Stimulated activated CD4-positive, alpha-beta T cell treated with anti-CD3 and anti-CD28 coated beads, Interleukin-12 subunit alpha, Interleukin-12 subunit beta, amount 100 ng/mL, for 4 hours (primary cell): ENCODE results near the gene TMEM248.
"Not testable (repeated sequence)": the region's sequence is repeated elsewhere in the genome, so short reads cannot be mapped to it uniquely, and the experiment has no call there.

Experiments
- DNase-seq: peaks from one replicate; pipeline ENCODE4 v3.0.0-alpha.2; 2020

Gene TMEM248, protein sequence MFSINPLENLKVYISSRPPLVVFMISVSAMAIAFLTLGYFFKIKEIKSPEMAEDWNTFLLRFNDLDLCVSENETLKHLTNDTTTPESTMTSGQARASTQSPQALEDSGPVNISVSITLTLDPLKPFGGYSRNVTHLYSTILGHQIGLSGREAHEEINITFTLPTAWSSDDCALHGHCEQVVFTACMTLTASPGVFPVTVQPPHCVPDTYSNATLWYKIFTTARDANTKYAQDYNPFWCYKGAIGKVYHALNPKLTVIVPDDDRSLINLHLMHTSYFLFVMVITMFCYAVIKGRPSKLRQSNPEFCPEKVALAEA

DNA sequence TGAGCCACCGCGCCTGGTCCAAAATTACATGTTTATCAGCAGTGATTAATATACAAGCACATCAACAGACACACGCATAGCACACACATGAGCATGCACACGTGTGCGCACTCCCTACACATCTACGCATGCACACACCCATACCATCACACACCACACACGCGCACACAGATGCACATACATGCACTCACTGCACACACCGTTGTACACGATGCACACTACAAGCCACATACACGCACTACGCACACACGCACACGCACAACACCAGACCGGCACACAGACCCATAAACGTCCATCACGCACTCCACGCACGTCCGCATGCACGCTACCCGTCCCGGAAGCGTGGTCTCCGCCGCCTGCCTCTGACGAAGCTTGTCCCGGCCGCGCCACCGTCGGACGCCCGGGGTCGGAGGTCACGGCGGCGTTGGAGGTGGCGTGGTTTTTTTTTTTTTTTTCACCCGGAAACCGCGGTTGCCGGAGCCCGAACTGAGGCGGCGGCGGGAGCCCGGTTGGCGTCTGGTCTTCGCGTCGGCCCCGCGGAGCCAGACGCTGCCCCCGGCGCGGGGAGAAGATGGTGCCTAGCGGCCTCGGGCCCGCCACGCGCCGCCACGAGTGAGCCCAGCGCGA lies at the start of gene TMEM248:
TMEM248 (plus strand) TSS at position 457 of the 627 bp plus-strand sequence. CDS start 20,641 bp downstream, outside the sequence.
- peak; percentile 91 for DNase-seq

DNA sequence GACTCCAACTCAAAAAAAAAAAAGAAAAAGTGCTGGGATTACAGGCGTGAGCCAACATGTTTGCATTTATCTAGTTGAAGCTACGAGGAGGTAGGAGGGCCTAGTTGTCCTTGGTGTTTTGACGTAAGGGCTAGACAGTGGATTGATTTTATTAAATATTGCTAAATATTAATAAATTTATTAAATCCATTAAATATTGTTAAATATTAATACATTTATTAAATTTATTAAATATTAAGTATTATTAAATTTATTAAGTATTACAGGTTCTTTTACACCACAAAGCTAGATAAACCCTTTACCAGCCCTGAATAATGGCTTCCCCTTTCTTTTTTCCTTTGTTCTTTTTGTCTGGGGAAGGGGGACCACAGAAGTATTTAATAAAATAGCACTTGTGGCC lies 47.5 kb upstream of the TMEM248 start:
- DNase-seq: no peak

DNA sequence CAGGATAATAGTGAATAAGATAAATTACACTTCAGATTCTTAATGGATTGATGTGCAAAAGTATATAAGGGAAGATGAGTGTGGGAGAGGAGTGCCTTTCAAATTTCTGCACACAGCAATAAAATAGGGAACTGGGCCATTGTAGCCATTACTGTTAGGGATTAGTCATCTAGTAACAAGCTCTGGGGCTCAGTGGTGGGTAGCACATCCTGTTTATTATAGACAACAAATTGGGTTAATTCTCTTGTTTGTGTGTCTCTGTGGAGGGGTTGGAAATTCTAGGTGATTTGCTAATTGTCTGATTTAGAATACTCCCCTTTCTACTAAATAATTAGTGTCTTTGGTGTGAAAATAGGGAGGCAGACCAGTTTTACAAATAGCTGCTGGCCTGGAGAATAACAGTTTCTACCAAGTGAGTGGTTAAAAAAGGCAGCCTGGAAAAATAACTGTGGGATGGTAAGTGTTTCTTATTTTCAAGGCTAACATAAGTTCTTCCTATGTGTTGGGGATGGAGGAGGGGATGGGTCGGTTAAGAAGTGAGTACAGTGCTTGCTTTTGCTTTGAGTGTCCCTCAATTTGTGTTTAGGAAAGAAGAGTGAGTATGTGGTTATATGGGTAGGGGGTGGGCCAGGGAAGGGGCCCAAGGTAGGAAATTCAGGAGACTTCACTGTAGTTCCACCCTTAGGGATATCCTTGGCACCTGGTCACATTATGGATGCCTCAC lies 43.3 kb upstream of the TMEM248 start:
- DNase-seq: no peak

DNA sequence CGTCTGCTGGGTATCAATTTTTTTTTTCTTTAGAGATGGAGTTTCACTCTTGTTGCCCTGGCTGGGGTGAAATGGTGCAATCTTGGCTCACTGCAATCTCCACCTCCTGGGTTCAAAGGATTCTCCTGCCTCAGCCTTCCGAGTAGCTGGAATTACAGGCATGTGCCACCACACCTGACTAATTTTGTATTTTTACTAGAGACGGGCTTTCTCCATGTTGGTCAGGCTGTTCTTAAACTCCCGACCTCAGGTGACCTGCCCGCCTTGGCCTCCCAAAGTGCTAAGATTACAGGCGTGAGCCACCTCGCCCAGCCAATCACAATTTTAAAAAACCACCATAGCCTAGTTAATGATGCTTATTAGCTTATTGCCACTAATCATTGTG lies 42.7 kb upstream of the TMEM248 start:
- DNase-seq: not testable (repeated sequence)

DNA sequence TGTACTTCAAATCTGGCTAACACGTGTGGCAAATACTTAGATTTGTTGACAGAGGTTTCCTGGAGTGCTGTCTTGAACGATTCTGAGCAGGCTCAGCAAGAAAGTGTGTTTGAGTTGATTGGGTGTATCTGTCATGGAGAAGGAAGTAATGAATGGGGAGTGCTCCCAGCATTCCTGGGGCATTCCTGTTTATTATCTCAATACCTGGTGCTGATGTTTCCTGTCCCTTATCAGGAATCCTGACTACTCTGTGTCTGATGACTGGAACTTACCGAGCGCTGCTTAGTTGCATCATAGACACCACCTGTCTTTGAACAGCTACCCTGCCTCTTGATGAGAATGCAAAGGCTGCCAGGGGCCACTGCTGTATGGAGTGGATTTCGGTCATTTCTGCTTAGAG lies 41.0 kb upstream of the TMEM248 start:
- no peak for DNase-seq

DNA sequence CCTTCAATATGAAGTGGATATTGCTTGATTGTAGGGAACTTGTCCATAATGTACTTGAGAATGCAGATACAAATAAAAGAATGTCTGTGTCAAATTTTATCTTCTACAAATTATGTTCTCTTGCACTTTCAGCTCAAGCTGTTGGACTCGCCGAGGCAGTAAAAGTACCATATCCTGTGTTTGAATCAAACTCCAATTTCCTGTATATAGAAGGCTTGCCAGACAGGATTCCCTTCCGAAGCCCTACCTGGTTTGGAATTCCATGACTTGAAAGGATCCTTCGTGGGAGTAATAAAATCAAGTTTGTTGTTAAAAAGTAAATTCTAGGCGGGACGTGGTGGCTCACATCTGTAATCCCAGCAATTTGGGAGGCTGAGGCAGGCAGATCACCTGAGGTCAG lies 40.4 kb upstream of the TMEM248 start:
- not testable (repeated sequence) for DNase-seq

DNA sequence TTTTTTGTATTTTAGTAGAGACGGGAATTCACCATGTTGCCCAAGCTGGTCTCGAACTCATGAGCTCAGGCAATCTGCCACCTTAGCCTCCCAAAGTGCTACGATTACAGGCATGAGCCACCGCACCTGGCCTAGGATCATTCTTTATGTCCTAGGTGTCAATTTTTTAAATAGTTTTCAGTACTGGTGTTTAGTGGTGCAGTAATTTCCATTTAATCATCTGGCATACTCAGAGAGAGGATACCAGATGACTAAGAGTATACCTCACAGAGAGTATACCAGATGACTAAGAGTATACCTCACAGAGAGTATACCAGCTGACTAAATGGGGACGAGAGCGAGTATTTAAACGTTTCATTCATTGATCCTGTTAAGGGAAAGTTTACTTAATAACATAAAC lies 37.3 kb upstream of the TMEM248 start:
- DNase-seq: no peak

DNA sequence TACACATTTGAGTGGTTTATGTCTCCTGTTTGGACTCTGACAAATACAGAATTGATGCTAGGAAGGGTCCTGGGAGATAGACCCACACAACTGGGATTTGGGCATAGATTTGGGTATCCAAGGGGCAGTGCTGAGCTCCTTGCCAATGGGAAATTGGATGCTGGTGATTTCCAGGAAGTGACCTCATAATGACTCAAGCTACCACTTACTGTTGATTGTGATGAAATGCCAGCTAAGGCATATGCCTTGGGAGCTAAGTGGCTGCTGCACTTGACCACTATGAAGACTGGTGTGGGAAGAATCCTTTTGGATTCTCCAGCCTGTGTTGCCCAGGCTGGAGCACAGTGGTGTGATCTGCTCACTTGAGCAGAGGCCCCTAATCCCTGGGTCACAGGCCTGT lies 36.5 kb upstream of the TMEM248 start:
- DNase-seq: not testable (repeated sequence)

DNA sequence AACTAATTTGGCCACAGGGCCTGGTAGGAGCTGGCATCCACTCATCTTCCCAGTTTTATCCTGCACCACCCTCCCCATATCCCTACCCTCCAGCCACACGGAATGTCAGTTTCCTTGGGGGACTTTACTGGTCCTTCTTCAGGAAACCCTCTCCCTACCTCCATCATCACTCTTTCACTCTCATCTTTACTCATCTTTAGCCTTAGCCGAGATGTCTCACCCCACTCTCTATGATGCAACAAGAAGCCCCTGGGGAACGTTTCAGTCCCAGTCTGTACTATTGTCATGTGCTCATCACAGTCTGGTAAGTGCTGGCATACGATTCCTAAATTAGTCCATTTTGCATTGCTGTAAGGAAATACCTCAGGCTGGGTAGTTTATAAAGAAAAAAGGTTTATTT lies 34.9 kb upstream of the TMEM248 start:
- DNase-seq: no peak

DNA sequence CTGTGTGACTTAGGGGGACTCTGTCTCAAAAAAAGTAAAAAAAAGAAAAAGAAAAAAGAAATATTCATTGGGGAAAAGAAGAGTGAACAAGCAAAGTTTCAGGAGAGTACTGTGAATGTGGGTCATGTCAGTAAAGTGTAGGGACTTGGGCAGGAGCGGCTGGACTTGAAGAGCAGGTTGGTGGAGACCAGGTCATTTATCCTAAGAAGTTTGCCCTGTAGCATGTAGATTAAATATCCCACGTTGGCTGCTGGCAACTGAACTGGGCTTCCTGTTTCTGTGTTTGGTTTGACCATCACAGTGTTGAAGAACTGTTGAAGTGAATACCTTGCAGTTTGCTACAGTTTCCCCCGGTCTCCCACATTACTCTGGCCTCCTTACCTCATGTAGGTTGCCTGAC lies 32.8 kb upstream of the TMEM248 start:
- not testable (repeated sequence) for DNase-seq

DNA sequence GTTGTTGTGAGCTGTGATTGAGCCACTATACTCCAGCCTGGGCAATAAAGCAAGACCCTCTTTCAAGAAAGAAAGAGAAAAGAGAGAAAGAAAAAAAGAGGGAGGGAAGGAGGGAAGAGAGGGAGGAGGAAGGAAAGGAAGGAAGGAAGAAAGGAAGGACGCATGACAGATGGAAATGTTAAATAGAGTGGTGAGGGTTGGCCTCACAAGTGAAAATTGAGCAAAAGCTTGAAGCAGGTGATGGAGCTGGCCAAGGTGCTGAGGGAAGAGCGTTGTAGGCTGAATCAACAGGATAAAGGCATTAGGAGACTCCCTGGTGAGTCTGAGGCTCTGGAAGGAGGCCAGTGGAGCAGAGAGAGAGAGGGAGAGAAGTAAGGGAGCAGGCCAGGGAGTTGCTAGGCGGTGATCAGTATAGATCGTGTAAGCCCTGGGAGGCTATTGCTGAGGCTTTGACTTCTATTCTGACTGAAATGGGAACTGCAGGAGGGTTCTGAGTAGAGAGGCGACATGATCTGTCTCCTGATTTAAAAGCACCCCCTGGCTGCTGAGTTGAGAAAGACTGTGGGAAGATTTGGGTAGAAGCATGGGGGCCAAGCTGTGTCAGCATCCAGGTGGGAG lies 26.5 kb upstream of the TMEM248 start:
- DNase-seq: no peak

DNA sequence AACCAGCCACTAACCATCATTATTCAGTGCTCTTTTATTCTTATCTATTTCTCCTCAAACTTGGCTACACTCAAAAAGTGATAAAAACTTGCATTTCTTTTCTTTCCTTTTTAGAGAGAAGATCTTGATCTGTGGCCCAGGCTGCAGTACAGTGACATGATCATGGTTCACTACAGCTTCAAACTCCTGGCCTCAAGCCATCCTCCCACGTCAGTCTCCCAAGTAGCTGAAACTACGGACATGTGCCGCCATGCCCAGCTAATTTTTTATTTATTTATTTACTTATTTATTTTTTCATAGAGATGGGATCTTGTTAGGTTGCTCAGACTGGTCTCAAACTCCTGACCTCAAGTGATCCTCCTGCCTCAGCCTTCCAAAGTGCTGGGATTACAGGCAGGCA lies 24.6 kb upstream of the TMEM248 start:
- DNase-seq: no peak

DNA sequence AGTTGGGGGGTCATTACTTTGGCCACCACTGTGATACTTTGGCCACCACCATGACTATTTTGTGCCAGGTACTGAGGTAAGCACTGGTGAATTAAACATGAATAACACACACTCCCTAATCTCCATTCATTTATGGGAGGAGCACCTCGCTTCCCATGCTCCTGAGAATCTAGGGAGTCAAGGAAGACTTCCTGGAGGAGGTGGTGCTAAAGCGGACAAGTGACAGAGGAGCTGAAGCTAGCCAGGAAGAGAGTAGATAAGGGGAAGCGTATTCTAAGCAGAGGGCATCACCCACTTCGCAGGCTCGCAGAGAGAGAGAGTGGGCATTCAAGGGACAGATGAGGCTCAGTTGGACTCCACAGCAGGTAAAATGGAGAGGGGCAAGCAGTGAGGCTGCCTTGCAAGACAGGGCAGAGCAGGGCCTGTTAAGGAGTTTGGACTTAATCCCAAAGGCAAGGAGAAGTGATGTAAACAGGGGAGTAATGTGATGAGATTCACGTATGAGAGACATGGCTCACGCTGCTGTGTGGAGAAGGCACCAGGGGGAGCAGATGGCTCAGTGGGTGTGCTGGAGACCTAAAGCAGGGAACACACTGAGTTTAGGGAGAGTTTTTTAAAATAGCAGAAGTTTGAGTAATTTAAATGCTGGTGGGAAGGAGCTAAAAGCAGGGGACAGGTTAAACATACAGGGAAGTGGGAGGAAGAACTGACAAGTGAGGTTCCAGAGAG lies 21.3 kb upstream of the TMEM248 start:
- no peak for DNase-seq

DNA sequence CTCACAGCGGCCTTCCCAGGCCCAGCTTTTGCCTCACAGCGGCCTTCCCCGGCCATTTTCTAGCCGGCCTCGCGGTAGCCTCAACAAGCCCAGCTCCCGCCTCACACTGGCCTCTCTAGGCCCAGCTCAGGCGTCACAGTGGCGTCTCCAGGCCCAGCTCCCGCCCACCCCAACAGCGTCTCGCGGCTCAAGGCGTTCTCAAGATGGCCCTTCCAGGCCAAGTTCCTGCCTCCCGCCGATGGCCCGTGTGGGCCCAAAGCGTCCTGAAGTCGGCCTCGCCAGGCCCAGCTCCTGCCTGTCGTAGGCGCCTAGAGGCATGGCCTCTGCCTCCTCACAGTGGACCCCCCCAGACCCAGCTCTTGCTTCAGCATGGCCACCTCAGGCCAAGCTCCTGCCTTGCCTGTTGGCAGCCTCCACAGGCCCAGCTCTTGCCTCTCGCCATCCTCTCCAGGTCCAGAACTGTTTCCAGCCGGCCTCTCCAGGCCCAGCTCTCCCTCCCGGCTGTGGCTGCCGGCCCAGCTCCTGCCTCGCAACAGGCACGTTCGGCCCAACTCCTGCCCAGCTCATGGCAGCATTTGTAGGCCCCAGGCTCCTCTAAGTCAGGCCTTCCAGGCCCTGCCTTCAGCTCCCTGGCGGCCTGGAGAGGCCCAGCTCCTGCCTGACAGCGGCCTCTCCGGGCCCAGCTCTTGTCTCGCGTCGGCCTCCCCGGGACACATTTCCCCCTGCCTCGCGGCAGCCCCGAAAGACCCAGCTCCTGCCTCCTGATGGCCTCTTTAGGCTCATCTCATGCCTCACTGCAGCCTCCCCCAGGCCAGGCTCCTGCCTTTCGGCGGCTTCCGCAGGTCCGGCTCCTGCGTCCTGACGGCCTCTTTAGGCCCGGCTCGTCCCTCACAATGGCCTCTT lies 18.8 kb upstream of the TMEM248 start:
- DNase-seq: no peak

DNA sequence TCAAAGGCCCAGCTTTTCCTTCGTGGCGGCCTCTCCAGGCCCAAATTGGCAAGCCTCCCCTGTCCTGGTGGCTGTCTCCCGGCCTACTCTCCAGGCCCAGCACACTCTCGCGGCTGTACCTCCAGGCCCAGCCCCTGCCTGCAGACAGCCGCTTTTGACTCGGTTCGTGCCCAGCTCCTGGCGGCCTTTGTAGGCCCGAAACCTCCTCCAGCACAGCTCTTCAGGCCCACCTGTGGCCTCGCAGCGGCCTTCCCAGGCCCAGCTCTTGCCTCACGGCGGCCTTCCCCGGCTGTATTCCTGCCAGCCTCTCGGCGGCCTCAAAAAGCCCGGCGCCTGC lies 18.2 kb upstream of the TMEM248 start:
- DNase-seq: no peak

DNA sequence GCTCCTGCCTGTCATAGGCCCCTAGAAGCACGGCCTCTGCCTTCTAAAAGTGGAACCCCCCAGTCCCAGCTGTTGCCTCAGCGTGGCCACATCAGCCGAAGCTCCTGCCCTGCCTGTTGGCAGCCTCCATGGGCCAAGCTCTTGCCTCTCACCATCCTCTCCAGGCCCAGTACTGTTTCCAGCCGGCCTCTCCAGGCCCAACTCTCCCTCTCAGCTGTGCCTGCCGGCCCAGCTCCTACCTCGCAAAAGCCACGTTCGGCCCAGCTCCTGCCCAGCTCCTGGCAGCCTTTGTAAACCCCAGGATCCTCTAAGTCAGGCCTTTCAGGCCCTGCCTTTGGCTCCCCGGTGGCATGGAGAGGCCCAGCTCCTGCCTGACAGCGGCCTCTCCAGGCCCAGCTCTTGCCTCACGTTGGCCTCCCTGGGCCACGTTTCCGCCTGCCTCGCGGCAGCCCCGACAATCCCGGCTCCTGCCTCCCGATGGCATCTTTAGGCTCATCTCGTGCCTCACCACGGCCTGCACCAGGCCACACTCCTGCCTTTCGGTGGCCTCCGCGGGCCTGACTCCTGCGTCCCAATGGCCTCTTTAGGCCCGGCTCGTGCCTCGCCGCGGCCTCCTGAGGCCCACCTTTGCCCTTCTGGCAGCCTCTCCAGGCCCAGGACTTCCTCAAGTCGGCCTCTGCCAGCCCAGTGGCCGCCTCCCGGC lies 17.5 kb upstream of the TMEM248 start:
- no peak for DNase-seq

DNA sequence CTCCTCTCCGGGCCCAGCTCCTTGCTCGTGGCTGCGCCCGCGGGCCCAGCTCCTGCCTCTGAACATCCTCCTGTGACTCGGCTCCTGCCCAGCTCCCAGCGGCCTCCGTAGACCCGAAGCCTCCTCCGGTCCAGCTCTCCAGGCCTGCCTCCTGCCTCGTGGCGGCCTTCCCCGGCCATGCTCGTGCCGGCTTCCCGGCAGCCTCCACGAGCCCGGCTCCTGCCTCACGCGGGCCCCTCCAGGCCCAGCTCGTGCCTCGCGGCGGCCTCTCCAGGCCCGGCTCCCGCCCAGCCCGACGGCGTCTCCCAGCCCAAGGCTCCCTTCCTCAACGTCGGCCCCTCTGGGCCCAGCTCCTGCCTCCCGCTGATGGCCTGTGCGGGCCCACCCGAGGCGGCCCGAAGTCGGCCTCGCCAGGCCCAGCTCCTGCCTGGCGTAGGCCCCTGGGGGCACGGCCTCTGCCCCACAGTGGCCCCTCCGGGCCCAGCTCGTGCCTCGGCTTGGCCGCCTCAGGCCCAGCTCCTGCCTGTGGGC lies 16.9 kb upstream of the TMEM248 start:
- no peak for DNase-seq

DNA sequence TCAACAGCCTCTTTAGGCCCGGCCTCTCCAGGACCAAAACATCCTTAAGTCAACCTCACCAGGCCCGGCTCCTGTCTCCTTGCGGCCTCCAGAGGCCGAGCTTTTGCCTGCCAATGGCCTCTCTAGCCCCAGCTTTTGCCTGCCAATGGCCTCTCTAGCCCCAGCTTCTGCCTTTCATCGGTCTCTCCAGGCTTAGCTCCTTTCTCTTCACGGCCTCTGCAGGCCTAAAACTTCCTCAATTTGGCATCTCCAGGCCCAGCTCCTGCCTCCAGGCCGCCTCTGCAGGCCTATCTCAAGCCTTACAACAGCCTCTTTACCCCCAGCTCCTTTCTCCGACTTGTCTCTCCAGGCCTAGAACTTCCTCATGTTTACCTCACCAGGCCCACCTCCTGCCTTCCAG lies 15.7 kb upstream of the TMEM248 start:
- DNase-seq: no peak

DNA sequence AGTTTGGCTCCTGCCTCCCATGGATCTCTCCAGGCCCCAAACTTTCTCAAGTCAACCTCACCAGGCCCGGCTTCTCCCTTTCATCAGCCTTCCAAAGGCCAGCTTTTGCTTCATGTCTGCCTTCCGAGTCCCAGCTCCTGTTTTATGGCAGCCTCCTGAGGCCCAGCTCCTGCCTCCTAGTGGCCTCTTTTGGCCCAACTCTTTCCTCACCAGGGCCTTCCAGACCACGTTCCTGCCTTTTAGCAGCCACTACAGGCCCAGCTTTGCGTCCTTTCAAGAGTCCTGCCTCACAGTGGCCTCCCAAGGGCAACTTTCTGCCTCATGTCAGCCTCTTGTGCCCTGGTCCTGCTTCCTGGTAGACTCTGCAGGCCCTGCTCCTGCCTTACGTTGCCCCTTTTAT lies 15.3 kb upstream of the TMEM248 start:
- DNase-seq: no peak

DNA sequence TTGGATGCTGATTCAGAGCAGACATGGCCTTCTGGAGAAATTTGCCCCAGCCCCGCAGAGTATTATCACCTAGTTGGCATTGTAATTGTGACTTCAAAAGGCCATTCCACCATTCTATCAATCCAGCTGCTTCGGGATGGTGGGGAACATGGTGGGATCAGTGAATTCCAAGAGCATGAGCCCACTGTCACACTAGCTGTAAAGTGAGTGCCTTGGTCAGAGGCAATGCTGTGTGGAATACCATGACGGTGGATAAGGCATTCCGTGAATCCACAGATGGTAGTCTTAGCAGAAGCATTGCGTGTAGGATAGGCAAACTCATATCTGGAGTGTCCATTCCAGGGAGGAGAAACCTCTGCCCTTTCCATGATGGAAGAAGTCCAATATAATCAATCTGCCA lies 13.3 kb upstream of the TMEM248 start:
- no peak for DNase-seq

DNA sequence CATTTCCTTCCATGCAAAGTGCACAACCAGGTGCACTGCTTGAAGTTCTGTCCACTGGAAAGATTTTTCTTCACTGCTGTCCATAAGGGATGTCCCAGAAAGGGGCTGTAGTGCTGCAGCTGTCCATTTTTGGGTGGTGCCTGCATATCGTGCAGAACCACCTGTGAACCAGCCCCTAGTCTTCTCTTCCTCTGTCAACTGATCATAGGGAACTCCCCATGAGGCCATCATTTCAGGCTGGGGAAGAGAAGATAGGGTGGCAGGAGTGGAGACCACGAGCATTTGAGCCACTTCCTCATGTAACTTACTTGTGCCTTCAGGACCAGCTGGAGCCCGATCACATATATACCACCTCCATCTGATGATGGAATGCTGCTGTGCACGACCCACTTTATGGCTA lies 12.4 kb upstream of the TMEM248 start:
- DNase-seq: not testable (repeated sequence)
